Embryonic facial prominence (tissue), 1 donor: ENCODE data around the gene VGLL4.
"Not testable (repeated sequence)": the region's sequence is repeated elsewhere in the genome, so short reads cannot be mapped to it uniquely, and the experiment has no call there.

Experiments
- DNase-seq: peaks from one replicate; pipeline ENCODE4 v3.0.0-alpha.2; 2016; ENCODE audit errors: extremely low spot score

The VGLL4 gene

GRCh38 chr3:11606865-11607440, 36.8 kb downstream of the VGLL4 start:
- DNase-seq: no peak

GRCh38 chr3:11606090-11606784, 37.5 kb downstream of the VGLL4 start:
- no peak for DNase-seq

DNA sequence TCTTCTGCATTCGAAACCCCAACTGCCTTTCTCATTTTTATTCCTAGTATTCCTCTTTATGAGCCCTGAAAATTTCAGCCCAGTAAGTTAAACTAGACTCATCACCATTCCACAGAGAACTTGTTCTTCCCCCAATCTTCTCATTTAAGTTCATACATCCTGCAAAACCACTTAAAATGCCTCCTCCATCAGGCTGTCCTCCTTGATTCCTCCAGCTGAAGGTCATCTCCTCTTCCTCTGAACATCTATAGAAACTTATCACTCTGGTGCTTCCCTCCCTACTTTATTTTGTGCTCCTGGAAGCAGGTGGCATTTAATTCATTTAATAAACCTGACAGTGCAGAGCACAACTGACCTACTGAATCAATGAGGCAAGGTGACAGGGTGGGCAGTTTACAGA, 38.3 kb downstream of the VGLL4 start:
- no peak for DNase-seq

DNA sequence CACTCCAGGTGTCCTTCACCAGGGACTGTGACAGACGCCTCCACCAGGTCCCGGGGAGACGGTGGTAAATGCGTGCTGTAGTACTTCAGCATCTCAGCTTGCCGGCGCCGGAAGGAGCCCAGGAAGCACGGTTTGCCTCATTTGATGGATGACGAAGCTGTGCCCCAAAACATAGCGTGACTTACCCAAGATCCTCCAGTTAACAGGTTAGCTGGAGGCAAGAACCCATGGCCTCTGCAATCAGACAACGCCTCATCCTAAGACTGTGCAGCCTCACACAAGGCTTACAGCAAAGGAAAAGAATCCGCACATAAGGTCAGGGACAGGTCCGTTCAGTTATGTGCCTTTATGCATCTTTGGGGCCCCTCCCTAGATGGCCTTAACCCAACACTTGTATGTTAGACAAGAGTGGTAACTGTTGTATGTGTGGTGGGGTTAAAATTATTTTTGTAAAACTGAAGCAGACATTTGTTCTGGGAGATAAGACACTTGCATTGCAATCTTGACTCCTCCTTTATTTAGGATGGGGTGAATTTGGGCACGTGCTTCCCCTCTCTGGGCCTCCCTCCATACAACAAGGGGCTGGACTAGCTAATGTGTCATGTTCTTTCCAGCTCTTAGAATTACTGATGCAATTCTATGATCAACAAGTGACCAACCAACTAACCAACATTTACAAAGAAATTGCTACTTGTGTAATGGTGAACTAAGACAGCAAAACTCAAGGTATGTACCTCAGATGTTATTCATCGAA, 39.4 kb downstream of the VGLL4 start:
- DNase-seq: no peak

DNA sequence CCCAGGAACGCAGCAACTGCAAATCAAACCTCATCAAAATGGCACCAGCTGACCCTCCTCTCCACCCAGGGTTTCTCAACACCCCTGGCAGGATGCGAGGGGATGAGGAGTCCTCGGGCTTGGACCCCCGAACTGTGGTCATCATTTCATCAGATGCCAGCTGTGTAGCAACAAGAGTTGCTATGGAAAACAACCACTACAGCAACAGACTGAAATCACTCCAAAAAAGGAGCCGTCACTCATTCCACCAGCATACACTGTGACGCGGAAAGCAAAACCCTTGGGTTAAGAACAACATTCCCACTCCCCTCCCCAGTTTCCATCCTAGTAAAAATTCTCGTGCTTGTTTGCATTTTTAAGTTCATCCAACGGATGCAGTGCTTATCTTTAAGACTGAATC, 40.1 kb downstream of the VGLL4 start:
- DNase-seq: peak; percentile 59

DNA sequence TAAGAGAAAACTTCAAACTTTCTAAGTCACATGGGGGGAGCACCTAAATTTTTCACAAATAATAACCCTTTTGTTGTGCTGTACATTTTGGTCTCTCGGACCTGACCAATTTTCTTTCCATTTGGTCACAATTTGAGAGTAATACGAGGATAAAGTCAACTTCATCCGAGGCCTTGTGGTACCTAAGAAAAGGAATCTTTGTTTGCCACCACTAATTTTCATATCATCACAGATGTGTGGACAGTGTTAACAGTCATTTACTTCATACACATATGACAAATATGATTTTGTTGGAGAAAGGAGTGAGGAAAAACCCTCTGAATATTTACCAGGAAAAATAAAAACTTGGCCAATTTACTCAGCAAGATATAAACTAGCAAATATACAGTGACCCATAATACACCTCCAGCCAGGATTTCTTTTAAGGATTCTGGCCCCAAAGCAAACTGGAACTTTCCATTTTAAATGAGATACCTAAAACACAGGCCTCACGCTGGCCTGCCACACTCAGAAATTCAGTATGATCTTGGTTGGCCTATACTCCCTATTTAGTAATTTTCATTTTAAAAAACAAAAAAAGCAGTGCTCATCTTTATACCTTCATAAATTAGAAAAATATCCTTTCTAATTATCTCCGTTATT, 40.7 kb downstream of the VGLL4 start:
- DNase-seq: no peak

- DNase-seq: no peak
These were observed 41.4 kb downstream of the VGLL4 start for GRCh38 chr3:11602239-11602840.

GRCh38 chr3:11601446-11602238, 42.1 kb downstream of the VGLL4 start:
- no peak for DNase-seq

- no peak for DNase-seq
These were observed 43.0 kb downstream of the VGLL4 start for GRCh38 chr3:11600501-11601282.

DNA sequence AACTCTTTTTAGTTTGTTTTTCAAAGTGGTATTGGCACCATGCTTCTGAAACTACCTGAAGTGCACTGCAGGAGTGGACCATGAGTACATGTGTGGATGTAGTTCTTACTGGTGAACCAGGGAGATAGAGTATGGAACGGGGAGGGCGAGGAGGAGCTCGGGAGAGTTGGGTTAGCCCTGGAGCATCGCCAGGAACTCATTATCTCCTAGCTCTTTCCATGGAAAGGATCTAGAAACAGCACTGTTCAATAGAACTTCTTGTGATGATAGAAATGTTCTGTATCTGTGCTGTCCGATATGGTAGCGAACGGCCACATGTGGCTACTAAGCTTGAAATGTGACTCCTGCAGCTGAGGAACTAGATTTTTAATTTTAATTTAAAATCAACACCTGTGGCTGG, 47.3 kb downstream of the VGLL4 start:
- no peak for DNase-seq

GRCh38 chr3:11595024-11595423, 48.7 kb downstream of the VGLL4 start:
- DNase-seq: not testable (repeated sequence)

GRCh38 chr3:11593318-11594034, 50.2 kb downstream of the VGLL4 start:
- no peak for DNase-seq

- DNase-seq: no peak
These were observed 51.0 kb downstream of the VGLL4 start for GRCh38 chr3:11592445-11593298.

- no peak for DNase-seq
These were observed 52.1 kb downstream of the VGLL4 start for GRCh38 chr3:11591391-11592282.

- no peak for DNase-seq
These were observed 52.7 kb downstream of the VGLL4 start for GRCh38 chr3:11591002-11591355.

DNA sequence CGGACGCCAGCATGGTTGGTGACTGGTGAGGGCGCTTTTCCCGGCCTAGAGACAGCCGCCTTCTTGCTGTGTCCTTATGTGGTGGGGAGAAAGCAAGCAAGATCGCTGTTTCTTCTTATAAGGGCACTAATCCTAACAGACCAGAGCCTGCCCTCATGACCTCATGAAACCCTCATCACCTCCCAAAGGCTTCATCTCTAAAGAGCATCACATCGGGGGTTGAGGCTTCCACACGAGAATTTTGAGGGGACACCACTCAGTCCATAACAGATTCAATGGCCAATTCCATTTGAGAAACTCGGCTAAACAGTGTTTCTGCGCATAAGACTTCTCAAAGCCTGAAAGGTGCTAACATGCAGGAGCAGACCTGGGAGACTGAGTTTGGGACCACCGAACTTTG, 54.0 kb downstream of the VGLL4 start:
- DNase-seq: no peak

GRCh38 chr3:11588755-11589154, 55.0 kb downstream of the VGLL4 start:
- DNase-seq: no peak

DNA sequence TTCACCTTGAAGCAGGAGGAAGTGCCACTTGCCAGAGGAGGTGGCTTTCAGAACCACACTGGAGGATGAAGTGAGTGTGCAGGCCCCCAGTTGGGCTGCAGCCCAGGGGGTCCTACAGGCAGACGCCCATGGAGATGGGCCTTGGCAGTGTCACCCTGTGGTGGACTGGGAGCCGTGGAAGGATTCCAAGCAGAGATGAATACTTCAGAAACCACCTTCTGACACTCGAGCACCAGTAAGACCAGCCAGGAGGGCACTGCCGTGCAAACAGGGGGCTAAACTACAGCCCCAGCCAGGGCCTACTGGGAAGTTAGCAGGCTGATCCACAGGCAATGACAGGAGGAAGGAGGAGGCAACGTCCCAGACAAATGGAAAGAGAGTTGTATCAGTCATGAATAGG, 55.4 kb downstream of the VGLL4 start:
- DNase-seq: no peak
